GM12874 (cell line): Measurements from ENCODE around the gene FAM89B.

Experiments
- CTCF ChIP-seq: IDR thresholded peaks from 2 replicates; pipeline ENCODE4 v1.5.1; 2011; ENCODE audit warnings: low read depth, mild to moderate bottlenecking, control low read depth, low read length, moderate library complexity; ENCODE audit not compliant: insufficient read depth

Gene FAM89B

GRCh38 chr11:65571940-65572339, 398 bp upstream of the FAM89B start:
- TF ChIP-seq CTCF = 0 out of 2 replicates have a peak, but pooled peaks have one; percentile 8

DNA sequence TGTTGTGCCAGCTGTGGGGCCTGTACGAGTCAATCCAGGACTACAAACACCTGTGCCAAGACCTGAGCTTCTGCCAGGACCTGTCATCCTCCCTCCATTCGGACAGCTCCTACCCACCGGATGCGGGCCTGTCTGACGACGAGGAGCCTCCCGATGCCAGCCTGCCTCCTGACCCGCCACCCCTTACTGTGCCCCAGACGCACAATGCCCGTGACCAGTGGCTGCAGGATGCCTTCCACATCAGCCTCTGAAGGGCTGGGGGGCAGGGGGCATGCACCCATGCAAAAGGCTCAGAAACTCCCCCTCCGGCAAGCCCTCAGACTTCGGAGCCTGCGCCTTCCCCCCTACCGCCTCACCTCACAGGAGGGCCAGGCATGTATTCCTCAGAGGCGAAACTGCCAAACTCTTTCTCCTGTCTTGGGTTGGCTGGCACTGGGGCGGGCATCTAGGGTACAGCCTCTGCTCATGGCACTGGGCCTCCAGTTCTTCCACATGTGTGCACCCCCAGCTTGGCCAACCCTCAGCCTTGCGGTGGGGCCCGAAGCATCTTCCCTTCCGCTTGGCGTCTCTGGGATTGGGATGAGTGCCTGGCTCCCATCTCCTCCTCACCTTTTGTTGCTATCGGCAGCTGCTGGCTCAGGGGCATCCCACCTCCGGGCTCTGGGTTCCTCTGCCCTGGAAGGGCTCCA, 1.2 kb downstream of the FAM89B start:
- no peak for TF ChIP-seq CTCF

DNA sequence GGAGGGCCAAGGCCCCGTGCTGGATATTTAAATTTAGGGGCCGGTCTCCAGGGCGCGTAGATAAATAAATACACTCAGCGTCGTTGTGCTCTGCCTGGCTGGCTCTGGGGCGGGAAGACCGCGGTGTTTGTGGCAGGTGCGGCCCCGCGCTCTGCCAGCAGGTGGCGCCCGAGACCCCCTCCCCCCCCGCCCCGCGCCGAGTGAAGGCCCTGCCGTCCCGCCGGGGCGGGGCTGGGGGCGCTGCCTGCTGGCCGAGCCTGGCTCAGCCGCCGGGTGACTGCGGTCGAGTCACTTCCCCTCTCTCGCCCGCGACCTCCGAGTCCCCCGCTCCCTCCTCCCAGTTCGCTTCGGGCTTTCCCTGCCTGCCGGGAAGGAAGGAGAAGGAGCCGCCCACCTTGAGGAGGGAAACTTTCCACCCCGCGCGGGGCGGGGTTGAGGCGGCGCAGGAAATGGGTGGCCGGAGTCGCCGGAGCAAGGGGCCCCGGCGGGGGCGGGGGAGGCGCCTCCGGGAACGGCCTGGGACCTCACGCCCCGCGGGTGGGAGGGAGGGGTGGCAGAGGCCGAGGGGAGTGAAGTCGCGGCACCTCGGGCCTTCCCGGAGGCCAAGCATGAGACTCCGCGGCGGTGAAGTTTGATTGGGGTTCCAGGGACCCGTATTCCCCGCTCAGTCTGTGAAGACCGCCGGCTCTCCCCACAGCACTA, 1.9 kb downstream of the FAM89B start:
- TF ChIP-seq CTCF = peak; percentile 84

DNA sequence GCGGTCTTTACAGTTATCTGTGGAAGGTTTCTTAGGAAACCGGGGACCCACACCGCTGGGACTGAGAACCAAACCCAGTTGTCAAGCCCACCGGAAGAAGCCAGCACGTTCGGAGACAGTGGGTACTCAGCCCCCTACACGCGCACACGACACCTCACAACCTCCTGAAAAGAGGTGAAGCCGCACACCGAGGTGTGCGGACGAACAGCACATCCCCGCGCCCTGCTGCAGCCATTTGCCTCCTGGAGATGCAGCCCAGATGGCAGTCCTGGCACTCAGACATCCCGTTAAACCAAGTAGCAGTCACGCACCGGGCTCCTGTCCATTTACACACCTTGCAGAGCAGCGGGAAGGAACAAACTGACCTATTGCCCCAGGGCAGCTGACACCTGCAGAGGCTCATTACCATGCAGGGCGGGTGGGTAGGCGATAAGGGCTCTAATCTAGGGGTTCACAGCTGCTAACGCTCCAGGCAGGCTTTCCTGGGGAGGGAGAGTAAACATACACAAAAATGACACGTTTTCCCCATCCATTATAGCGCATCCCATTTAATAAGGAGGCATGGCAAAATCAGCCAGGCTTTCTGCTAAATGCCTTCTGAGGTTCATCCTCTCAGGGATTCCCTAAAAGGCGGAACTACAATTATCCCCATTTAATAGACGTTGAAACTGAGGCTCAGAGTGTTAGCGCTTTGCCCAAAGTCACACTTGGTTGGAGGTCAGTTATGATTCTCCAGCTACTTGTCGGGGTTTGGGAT, 2.7 kb downstream of the FAM89B start:
- no peak for TF ChIP-seq CTCF

GRCh38 chr11:65575568-65576231, 3.4 kb downstream of the FAM89B start, which contains the start of gene EHBP1L1:
Gene EHBP1L1, plus strand, starts transcription at chr11:65576053. Its CDS starts 250 bp downstream, at chr11:65576303.
- TF ChIP-seq CTCF = no peak

DNA sequence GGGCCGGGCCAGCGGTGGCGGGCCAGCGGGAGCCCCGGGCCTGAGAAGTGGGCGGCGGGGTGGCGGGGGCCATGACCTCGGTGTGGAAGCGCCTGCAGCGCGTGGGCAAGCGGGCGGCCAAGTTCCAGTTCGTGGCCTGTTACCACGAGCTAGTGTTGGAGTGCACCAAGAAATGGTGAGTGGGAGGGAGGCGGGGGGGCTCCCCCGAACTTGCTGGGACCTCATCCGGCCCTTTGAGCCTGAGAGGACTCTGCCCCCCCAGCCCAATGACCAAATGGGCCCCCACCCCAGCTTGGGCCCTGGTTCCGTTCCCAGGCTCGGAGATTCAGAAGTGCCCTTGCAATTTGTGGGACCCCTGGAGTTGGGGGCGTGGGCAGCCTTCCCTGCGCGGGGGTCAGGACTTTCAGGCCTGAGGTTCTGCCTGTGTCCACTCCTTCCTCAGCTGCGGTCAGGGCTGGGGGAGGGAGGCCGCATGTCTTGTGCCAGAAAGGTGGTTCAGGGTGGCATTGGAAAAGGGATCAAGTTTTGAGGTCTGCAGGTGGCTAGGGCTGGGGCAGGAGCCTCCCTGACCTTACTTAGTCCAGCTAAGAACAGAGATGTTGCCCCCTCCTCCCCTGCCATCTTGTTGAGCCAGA, 4.0 kb downstream of the FAM89B start:
- no peak for TF ChIP-seq CTCF
